GM12878 (cell line): Measurements from ENCODE around the gene TBC1D2B. TPM values are rescaled to one million over a fixed set of nuclear protein-coding genes. Genes with fewer than 3 reads are reported as not detected.
A peak's percentile ranks its signal among the peaks of the same experiment; 100 is the strongest.

Experiments
- CBFB ChIP-seq: IDR thresholded peaks from 2 replicates; pipeline ENCODE4 v1.6.1; 2016; ENCODE audit warnings: antibody characterized with exemption, low read depth
- CHD4 ChIP-seq: fragments of 200-600 bp; sonication (generic); IDR thresholded peaks from 2 replicates; pipeline ENCODE4 v1.6.1; 2016; ENCODE audit warnings: mild to moderate bottlenecking
- CREM ChIP-seq: IDR thresholded peaks from 2 replicates; pipeline ENCODE4 v1.6.1; 2014; ENCODE audit warnings: antibody characterized with exemption, low read depth
- DPF2 ChIP-seq: fragments of 450-650 bp; IDR thresholded peaks from 2 replicates; pipeline ENCODE4 v1.6.1; 2017; ENCODE audit warnings: mild to moderate bottlenecking
- EGR1 ChIP-seq, 2 experiments: IDR thresholded peaks; 1 replicate in 1 of 2; 2 replicates in 1 of 2; pipeline ENCODE4 v1.6.1; 2011 to 2012; ENCODE audit warnings: low read depth in 2 of 2, low read length in 2 of 2, borderline replicate concordance in 1 of 2, mild to moderate bottlenecking in 1 of 2, moderate library complexity in 1 of 2
- ESRRA ChIP-seq: IDR thresholded peaks from 2 replicates; pipeline ENCODE4 v1.6.1; 2012; ENCODE audit warnings: mild to moderate bottlenecking, low read length, improper control_type of control experiment
- HCFC1 ChIP-seq: fragments of 150-350 bp; IDR thresholded peaks from 2 replicates; pipeline ENCODE4 v1.6.1; 2014; ENCODE audit warnings: low read length
- IKZF1 ChIP-seq: fragments of 450-650 bp; conservative IDR thresholded peaks from 2 replicates; pipeline ENCODE4 v1.6.1; 2017; ENCODE audit warnings: antibody characterized with exemption, mild to moderate bottlenecking
- IKZF2 ChIP-seq, 2 experiments: fragments of 450-650 bp; IDR thresholded peaks; 2 replicates each; pipeline ENCODE4 v1.6.1; 2017; ENCODE audit warnings: mild to moderate bottlenecking in 2 of 2, moderate library complexity in 2 of 2
- JUNB ChIP-seq: IDR thresholded peaks from 2 replicates; pipeline ENCODE4 v1.6.1; 2016; ENCODE audit warnings: antibody characterized with exemption, mild to moderate bottlenecking
- JUND ChIP-seq: IDR thresholded peaks from 2 replicates; pipeline ENCODE4 v1.6.1; 2012; ENCODE audit warnings: low read depth, mild to moderate bottlenecking, low read length, improper control_type of control experiment, moderate library complexity
- LARP7 ChIP-seq: fragments of 450-650 bp; IDR thresholded peaks from 2 replicates; pipeline ENCODE4 v1.6.1; 2017; ENCODE audit warnings: mild to moderate bottlenecking
- NFIC ChIP-seq: IDR thresholded peaks from 2 replicates; pipeline ENCODE4 v1.6.1; 2012; ENCODE audit warnings: low read depth, mild to moderate bottlenecking, inconsistent platforms, low read length, moderate library complexity
- POLR2AphosphoS2 ChIP-seq: IDR thresholded peaks from 2 replicates; pipeline ENCODE4 v1.6.1; 2011; ENCODE audit warnings: low read depth, mild to moderate bottlenecking, low read length, improper control_type of control experiment, moderate library complexity
- RAD21 ChIP-seq: IDR thresholded peaks from 2 replicates; pipeline ENCODE4 v1.6.1; 2011; ENCODE audit warnings: mild to moderate bottlenecking, low read depth, low read length, moderate library complexity; ENCODE audit not compliant: insufficient read depth
- RCOR1 ChIP-seq: conservative IDR thresholded peaks from 2 replicates; pipeline ENCODE4 v1.6.1; 2012; ENCODE audit warnings: low read depth, low read length, improper control_type of control experiment
- RELA ChIP-seq: fragments of 450-650 bp; IDR thresholded peaks from 2 replicates; pipeline ENCODE4 v1.8.0; 2014; ENCODE audit warnings: borderline replicate concordance; ENCODE audit not compliant: partially characterized antibody
- SIN3A ChIP-seq: IDR thresholded peaks from 2 replicates; pipeline ENCODE4 v1.6.1; 2012; ENCODE audit warnings: low read depth, low read length, improper control_type of control experiment
- SIX5 ChIP-seq: IDR thresholded peaks from 2 replicates; pipeline ENCODE4 v1.6.1; 2011; ENCODE audit warnings: mild to moderate bottlenecking, low read depth, low read length, moderate library complexity; ENCODE audit not compliant: severe bottlenecking
- SUZ12 ChIP-seq: fragments of 200-600 bp; sonication (generic); IDR thresholded peaks from one replicate; pipeline ENCODE4 v1.6.1; 2018; ENCODE audit warnings: antibody characterized with exemption, mild to moderate bottlenecking; ENCODE audit not compliant: unreplicated experiment
- TCF12 ChIP-seq: IDR thresholded peaks from 2 replicates; pipeline ENCODE4 v1.6.1; 2011; ENCODE audit warnings: low read depth, mild to moderate bottlenecking, low read length
- TCF3 ChIP-seq: IDR thresholded peaks from 2 replicates; pipeline ENCODE4 v1.6.1; 2012; ENCODE audit warnings: low read depth, mild to moderate bottlenecking, low read length, borderline replicate concordance; ENCODE audit not compliant: insufficient read depth
- YY1 ChIP-seq: IDR thresholded peaks from 2 replicates; pipeline ENCODE4 v1.6.1; 2011; ENCODE audit warnings: low read depth, mild to moderate bottlenecking, low read length
- ZNF207 ChIP-seq: fragments of 450-650 bp; IDR thresholded peaks from 2 replicates; pipeline ENCODE4 v1.6.1; 2014; ENCODE audit warnings: antibody characterized with exemption, mild to moderate bottlenecking, borderline replicate concordance
- polyA plus RNA-seq, 11 experiments: library from polyadenylated mRNA; depleted of rRNA in 4 of 11; unstranded in 6 of 11; stranded (reverse) in 5 of 11; fragments of >200 nt; fragmentation: Nextera tagmentation in 4 of 11; fragmentation: Illumina TruSeq in 1 of 11; extraction: Ambion mirVana in 4 of 11; extraction: Trizol in 1 of 11; gene quantifications; 1 replicate in 1 of 11; 2 replicates in 10 of 11; pipeline versions ENCODE4 v1.2.1 to v1.2.3, GENCODE V29; 2011 to 2016; ENCODE audit warnings: inconsistent platforms in 2 of 11, missing spikeins in 2 of 11, low read depth in 1 of 11
- total RNA-seq, 4 experiments: library from RNA; depleted of rRNA in 3 of 4; stranded (reverse); fragments of >200 nt in 3 of 4; fragmentation: Illumina TruSeq in 1 of 4; extraction: Trizol in 1 of 4; gene quantifications; 2 replicates each; pipeline versions ENCODE4 v1.2.1 to v1.2.3, GENCODE V29; 2013 to 2021
- TF ChIP-seq, protein P1 (sequence below): fragments of 450-650 bp; conservative IDR thresholded peaks from 2 replicates; pipeline ENCODE4 v1.6.1; 2017; ENCODE audit warnings: mild to moderate bottlenecking, moderate library complexity
- TF ChIP-seq, protein P2 (sequence below): fragments of 450-650 bp; IDR thresholded peaks from 2 replicates; pipeline ENCODE4 v1.6.1; 2016; ENCODE audit warnings: mild to moderate bottlenecking
- TF ChIP-seq, protein P3 (sequence below): IDR thresholded peaks from 2 replicates; pipeline ENCODE4 v1.6.1; 2011; ENCODE audit warnings: mild to moderate bottlenecking, low read depth, low read length, moderate library complexity; ENCODE audit not compliant: insufficient replicate concordance

TBC1D2B gene
- total and polyA plus RNA-seq, 10 of the 15 experiments (the other 5 are each of a cell fraction or from before 2014, with no cell fraction given) = 1.3 to 53.4 (median 19.4) TPM

DNA sequence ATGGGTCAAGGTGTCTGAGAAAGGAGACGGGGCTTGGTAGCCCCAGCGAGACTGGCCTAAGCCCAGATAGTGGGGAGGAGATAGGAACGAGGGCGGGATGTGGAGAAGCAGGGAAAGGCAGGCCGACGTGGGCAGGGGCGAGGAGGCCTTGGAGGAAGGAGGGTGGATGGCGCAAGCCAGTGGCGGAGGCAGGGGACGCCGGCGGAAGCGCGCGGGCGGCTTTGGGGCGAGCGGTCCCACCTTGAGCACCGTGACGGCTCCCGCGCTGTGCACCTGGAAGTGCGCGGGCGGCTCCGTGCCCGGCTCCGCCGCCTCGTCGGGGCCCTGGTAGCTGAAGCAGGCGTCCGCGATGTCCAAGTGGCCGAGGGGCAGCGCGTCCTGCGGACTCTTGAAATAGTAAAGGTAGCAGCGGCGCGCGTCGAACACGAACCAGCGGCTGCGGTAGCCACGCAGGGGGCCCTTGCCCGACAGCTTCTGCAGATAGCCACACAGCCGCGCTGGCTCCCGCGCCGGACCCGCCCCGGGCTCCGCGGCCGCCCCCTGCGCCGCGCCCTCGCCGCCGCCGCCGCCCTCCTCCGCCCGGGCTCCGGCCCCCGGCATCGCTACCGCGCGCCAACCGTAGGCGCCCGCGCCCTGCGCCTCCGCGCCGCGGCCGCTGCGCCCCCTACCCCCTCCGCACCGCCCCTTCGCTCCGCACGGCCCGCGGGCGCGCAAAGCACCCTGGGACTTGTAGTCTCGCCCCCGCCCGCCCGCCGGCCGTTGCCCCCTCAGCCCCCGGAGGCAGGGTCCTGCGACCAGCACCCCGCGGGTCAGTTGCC lies at the start of gene TBC1D2B (continued):
- TF ChIP-seq TCF3 = 0 out of 2 replicates have a peak, but pooled peaks have one; percentile 11
- TF ChIP-seq TCF12 = peak; percentile 44; the same call in 1 of the 2 replicates
- no peak for TF ChIP-seq JUND
- no peak for TF ChIP-seq RCOR1
- peak; percentile 88 for TF ChIP-seq IKZF1
- no peak for TF ChIP-seq SUZ12
- no peak for TF ChIP-seq CHD4
- TF ChIP-seq YY1 = 0 out of 2 replicates have a peak, but pooled peaks have one; percentile 17
- peak; percentile 73 for TF ChIP-seq HCFC1
- no peak for TF ChIP-seq RELA
- no peak for TF ChIP-seq POLR2AphosphoS2
- 0 out of 2 replicates have a peak, but pooled peaks have one; percentile 22 for TF ChIP-seq ZNF207
- TF ChIP-seq, protein P1, sequence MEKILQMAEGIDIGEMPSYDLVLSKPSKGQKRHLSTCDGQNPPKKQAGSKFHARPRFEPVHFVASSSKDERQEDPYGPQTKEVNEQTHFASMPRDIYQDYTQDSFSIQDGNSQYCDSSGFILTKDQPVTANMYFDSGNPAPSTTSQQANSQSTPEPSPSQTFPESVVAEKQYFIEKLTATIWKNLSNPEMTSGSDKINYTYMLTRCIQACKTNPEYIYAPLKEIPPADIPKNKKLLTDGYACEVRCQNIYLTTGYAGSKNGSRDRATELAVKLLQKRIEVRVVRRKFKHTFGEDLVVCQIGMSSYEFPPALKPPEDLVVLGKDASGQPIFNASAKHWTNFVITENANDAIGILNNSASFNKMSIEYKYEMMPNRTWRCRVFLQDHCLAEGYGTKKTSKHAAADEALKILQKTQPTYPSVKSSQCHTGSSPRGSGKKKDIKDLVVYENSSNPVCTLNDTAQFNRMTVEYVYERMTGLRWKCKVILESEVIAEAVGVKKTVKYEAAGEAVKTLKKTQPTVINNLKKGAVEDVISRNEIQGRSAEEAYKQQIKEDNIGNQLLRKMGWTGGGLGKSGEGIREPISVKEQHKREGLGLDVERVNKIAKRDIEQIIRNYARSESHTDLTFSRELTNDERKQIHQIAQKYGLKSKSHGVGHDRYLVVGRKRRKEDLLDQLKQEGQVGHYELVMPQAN = peak; percentile 70
- TF ChIP-seq CBFB = no peak
- TF ChIP-seq JUNB = no peak
- no peak for TF ChIP-seq CREM
- peak; percentile 73 for TF ChIP-seq DPF2
- no peak for TF ChIP-seq RAD21
- TF ChIP-seq SIX5 = peak; percentile 70
- no peak for TF ChIP-seq ESRRA
- no peak for TF ChIP-seq NFIC
- TF ChIP-seq EGR1 (IDR thresholded peaks at IDR 0.05; ENCODE audit: borderline replicate concordance in 1 of 2, low read depth in 2 of 2, low read length in 2 of 2) = peak in 1 of 2 experiments; percentile 83; a peak in 2 of 3 replicates
- TF ChIP-seq IKZF2 (IDR thresholded peaks at IDR 0.05) = peak in 1 of 2 experiments; percentile 9; a peak in 1 of 4 replicates
- TF ChIP-seq SIN3A = peak; percentile 56; the same call in 1 of the 2 replicates
- peak; percentile 85 for TF ChIP-seq LARP7
- TF ChIP-seq, protein P2, sequence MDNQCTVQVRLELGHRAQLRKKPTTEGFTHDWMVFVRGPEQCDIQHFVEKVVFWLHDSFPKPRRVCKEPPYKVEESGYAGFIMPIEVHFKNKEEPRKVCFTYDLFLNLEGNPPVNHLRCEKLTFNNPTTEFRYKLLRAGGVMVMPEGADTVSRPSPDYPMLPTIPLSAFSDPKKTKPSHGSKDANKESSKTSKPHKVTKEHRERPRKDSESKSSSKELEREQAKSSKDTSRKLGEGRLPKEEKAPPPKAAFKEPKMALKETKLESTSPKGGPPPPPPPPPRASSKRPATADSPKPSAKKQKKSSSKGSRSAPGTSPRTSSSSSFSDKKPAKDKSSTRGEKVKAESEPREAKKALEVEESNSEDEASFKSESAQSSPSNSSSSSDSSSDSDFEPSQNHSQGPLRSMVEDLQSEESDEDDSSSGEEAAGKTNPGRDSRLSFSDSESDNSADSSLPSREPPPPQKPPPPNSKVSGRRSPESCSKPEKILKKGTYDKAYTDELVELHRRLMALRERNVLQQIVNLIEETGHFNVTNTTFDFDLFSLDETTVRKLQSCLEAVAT = peak; percentile 70
- TF ChIP-seq, protein P3, sequence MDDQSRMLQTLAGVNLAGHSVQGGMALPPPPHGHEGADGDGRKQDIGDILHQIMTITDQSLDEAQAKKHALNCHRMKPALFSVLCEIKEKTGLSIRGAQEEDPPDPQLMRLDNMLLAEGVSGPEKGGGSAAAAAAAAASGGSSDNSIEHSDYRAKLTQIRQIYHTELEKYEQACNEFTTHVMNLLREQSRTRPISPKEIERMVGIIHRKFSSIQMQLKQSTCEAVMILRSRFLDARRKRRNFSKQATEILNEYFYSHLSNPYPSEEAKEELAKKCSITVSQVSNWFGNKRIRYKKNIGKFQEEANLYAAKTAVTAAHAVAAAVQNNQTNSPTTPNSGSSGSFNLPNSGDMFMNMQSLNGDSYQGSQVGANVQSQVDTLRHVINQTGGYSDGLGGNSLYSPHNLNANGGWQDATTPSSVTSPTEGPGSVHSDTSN = no peak
